GM12874 (cell line): ENCODE measurements around the gene TOLLIP.

ENCODE experiments used
- TF ChIP-seq, protein P1 (sequence below): IDR thresholded peaks from 2 replicates; pipeline ENCODE4 v1.5.1; 2011; ENCODE audit warnings: low read depth, mild to moderate bottlenecking, control low read depth, low read length, moderate library complexity; ENCODE audit not compliant: insufficient read depth

Gene TOLLIP

GRCh38 chr11:1238767-1239595, 70.5 kb downstream of the TOLLIP start:
- TF ChIP-seq, protein P1, sequence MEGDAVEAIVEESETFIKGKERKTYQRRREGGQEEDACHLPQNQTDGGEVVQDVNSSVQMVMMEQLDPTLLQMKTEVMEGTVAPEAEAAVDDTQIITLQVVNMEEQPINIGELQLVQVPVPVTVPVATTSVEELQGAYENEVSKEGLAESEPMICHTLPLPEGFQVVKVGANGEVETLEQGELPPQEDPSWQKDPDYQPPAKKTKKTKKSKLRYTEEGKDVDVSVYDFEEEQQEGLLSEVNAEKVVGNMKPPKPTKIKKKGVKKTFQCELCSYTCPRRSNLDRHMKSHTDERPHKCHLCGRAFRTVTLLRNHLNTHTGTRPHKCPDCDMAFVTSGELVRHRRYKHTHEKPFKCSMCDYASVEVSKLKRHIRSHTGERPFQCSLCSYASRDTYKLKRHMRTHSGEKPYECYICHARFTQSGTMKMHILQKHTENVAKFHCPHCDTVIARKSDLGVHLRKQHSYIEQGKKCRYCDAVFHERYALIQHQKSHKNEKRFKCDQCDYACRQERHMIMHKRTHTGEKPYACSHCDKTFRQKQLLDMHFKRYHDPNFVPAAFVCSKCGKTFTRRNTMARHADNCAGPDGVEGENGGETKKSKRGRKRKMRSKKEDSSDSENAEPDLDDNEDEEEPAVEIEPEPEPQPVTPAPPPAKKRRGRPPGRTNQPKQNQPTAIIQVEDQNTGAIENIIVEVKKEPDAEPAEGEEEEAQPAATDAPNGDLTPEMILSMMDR: no peak

GRCh38 chr11:1237851-1238250, 71.6 kb downstream of the TOLLIP start:
- TF ChIP-seq, protein P1: no peak

DNA sequence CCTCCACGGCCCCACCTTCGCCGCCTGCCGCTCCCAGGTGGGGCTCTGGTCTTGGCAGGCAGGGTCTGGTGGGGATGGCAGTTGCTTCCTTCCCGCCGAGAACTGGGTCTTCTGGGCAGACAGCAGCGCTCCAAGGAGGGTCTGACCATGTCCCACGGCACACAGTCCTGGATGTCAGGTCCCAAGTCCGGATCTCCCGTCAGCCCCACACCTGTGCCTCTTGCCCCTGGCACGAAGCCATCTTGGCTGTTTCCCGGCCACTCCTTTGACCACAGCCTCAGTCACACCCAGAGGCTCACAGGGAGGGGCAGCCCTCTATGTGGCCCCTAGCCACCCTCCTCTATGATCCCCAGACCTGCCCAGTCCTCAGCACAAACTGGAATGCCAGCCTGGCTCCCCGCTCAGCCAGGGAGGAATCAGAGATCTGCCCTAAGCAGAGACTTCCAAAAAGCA, 72.3 kb downstream of the TOLLIP start:
- TF ChIP-seq, protein P1: no peak

DNA sequence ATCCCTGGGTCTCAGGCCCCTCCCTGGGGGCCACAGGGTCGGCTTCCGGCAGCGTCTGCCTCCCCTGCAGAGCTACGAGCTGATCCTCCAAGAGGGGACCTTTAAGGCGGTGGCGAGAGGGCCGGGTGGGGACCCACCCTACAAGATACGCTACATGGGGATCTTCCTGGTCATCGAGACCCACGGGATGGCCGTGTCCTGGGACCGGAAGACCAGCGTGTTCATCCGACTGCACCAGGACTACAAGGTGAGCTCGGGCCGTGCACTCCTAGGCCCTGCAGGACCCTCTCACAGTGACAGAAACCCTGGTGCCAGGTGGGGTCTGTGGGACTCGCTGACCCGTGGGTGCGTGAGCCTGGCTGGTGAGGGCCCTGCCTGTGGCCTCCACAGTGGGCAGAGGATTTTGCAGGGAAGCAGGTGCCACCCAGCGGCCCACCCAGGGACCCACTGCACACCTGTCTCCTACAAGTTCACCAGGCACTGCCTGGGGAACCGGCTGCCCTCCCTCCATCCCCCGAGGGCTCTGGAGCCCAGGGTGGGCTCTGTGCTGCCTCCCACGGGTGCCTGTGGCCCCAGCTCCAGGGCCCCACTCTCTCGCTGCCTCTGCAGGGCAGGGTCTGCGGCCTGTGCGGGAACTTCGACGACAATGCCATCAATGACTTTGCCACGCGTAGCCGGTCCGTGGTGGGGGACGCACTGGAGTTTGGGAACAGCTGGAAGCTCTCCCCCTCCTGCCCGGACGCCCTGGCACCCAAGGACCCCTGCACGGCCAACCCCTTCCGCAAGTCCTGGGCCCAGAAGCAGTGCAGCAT, 72.9 kb downstream of the TOLLIP start:
- TF ChIP-seq, protein P1: no peak

DNA sequence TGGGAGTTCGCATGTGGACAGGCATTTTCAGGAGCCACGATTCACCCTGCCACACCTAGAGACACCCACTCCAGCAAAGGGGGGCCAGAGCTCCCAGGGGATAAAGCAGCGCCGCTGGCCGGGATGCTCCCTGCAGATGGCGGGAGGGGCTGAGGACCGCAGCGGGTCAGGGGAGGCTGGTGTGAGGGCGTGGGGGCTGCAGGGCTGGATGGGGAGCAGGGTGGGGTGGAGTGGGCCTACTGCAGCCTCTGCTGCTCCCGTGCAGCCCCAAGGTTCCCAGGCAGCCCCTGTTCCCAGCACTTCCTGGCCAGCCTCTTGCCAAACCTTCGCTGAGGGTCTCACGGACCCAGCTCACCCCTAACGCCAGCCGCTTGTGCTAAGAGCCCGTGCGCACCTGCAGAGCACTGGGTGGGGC, 73.5 kb downstream of the TOLLIP start:
- TF ChIP-seq, protein P1: no peak

DNA sequence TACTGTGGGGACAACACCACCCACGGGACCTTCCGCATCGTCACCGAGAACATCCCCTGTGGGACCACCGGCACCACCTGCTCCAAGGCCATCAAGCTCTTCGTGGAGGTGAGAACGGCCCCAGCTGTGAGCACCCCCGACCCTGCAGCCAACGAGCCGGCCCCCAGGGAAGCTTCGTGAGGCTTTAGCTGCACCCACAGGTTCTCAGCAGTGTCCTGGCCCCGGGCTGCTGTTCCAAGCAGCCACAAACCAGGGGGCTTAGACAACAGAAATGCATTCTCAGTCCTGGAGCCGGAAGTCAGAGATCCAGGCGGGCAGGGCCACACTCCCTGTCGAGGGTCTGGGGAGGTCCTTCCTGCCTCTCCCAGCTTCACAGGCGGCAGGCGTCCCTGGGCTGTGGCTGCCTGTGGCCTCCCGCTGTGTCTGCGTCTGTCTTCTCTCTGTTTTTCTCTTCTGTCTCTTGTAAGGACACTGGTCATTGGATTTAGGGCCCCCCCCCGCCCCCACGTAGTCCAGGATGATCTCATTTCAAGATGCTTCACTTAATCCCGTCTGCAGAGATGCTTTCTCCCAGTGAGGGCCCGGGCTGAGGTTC, 74.0 kb downstream of the TOLLIP start:
- TF ChIP-seq, protein P1: no peak

DNA sequence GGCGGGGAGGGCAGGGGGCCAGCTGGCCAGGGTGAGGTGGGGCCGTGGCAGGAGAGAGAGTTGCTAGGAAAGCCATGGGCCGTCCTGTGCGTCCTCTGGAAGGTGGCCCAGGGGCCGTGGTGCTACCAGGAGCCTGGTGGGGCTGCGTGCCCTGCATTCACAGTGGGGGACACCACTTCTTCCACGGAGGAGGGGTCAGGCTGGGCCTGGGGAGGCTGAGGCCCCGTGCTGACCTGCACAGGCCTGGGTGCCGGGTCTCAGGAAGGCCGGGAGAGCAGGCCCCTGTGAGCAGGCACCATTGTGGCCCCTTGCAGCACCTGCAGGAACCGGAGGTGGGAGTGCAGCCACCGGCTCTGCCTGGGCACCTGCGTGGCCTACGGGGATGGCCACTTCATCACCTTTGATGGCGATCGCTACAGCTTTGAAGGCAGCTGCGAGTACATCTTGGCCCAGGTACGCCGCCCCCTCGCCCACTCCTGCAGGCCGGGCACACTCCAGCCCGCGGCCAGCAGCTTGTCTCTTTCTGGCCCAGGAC, 74.6 kb downstream of the TOLLIP start:
- TF ChIP-seq, protein P1: no peak
